HEK293 (cell line): ENCODE data around the gene RIPOR1.

Experiments used
- ATF2 ChIP-seq: fragments of 450-650 bp; formaldehyde crosslinking; IDR thresholded peaks from 2 replicates; pipeline ENCODE4 v1.5.1; 2016; ENCODE audit warnings: missing biosample characterization, missing genetic modification characterization, low read depth
- GLIS2 ChIP-seq: fragments of 450-650 bp; formaldehyde crosslinking; IDR thresholded peaks from 2 replicates; pipeline ENCODE4 v1.5.1; 2016; ENCODE audit warnings: missing biosample characterization, missing genetic modification characterization
- ZBTB49 ChIP-seq: fragments of 450-650 bp; formaldehyde crosslinking; IDR thresholded peaks from 2 replicates; pipeline ENCODE4 v1.5.1; 2016; ENCODE audit warnings: missing biosample characterization, missing genetic modification characterization, low read depth
- ZNF140 ChIP-seq: fragments of 450-650 bp; formaldehyde crosslinking; IDR thresholded peaks from 2 replicates; pipeline ENCODE4 v1.5.1; 2016; ENCODE audit warnings: missing biosample characterization, missing genetic modification characterization
- ZNF366 ChIP-seq: fragments of 450-650 bp; formaldehyde crosslinking; conservative IDR thresholded peaks from 2 replicates; pipeline ENCODE4 v1.5.1; 2016; ENCODE audit warnings: missing biosample characterization, missing genetic modification characterization
- ZNF580 ChIP-seq: fragments of 450-650 bp; formaldehyde crosslinking; IDR thresholded peaks from 2 replicates; pipeline ENCODE4 v1.5.1; 2016; ENCODE audit warnings: missing biosample characterization, missing genetic modification characterization
- ZNF626 ChIP-seq: fragments of 450-650 bp; sonication (Bioruptor Pico); formaldehyde crosslinking; IDR thresholded peaks from 2 replicates; pipeline ENCODE4 v1.5.1; 2018; ENCODE audit warnings: missing biosample characterization, missing genetic modification characterization, inconsistent platforms
- ZNF654 ChIP-seq: fragments of 450-650 bp; formaldehyde crosslinking; IDR thresholded peaks from 2 replicates; pipeline ENCODE4 v1.5.1; 2016; ENCODE audit warnings: low read depth, missing biosample characterization, missing genetic modification characterization
- ZNF664 ChIP-seq: fragments of 450-650 bp; formaldehyde crosslinking; IDR thresholded peaks from 2 replicates; pipeline ENCODE4 v1.5.1; 2016; ENCODE audit warnings: missing biosample characterization, missing genetic modification characterization
- ZNF670 ChIP-seq: fragments of 450-650 bp; formaldehyde crosslinking; IDR thresholded peaks from 2 replicates; pipeline ENCODE4 v1.5.1; 2016; ENCODE audit warnings: missing biosample characterization, missing genetic modification characterization, low read depth
- ZNF677 ChIP-seq: fragments of 450-650 bp; IDR thresholded peaks from 2 replicates; pipeline ENCODE4 v1.5.0; 2018; ENCODE audit warnings: missing biosample characterization, mild to moderate bottlenecking, missing genetic modification characterization, moderate library complexity
- ZSCAN18 ChIP-seq: fragments of 450-650 bp; formaldehyde crosslinking; IDR thresholded peaks from 2 replicates; pipeline ENCODE4 v1.5.1; 2016; ENCODE audit warnings: missing biosample characterization, missing genetic modification characterization
- ZSCAN23 ChIP-seq: fragments of 450-650 bp; formaldehyde crosslinking; IDR thresholded peaks from 2 replicates; pipeline ENCODE4 v1.5.1; 2016; ENCODE audit warnings: missing biosample characterization, missing genetic modification characterization
- TF ChIP-seq, protein P1 (sequence below): fragments of 450-650 bp; formaldehyde crosslinking; IDR thresholded peaks from 2 replicates; pipeline ENCODE4 v1.5.1; 2016; ENCODE audit warnings: missing biosample characterization, missing genetic modification characterization
- TF ChIP-seq, protein P2 (sequence below): fragments of 450-650 bp; formaldehyde crosslinking; IDR thresholded peaks from 2 replicates; pipeline ENCODE4 v1.5.1; 2016; ENCODE audit warnings: missing biosample characterization, missing genetic modification characterization
- TF ChIP-seq, protein P3 (sequence below): fragments of 450-650 bp; formaldehyde crosslinking; IDR thresholded peaks from 2 replicates; pipeline ENCODE4 v1.5.1; 2016; ENCODE audit warnings: missing biosample characterization, missing genetic modification characterization
- TF ChIP-seq, protein P4 (sequence below): fragments of 450-650 bp; formaldehyde crosslinking; IDR thresholded peaks from 2 replicates; pipeline ENCODE4 v1.5.1; 2017; ENCODE audit warnings: missing biosample characterization, missing genetic modification characterization
- TF ChIP-seq, protein P5 (sequence below): fragments of 450-650 bp; formaldehyde crosslinking; IDR thresholded peaks from 2 replicates; pipeline ENCODE4 v1.5.1; 2016; ENCODE audit warnings: missing biosample characterization, missing genetic modification characterization
- TF ChIP-seq, protein P6 (sequence below): fragments of 450-650 bp; formaldehyde crosslinking; IDR thresholded peaks from 2 replicates; pipeline ENCODE4 v1.5.1; 2017; ENCODE audit warnings: missing biosample characterization, mild to moderate bottlenecking, missing genetic modification characterization, moderate library complexity

Gene RIPOR1

DNA sequence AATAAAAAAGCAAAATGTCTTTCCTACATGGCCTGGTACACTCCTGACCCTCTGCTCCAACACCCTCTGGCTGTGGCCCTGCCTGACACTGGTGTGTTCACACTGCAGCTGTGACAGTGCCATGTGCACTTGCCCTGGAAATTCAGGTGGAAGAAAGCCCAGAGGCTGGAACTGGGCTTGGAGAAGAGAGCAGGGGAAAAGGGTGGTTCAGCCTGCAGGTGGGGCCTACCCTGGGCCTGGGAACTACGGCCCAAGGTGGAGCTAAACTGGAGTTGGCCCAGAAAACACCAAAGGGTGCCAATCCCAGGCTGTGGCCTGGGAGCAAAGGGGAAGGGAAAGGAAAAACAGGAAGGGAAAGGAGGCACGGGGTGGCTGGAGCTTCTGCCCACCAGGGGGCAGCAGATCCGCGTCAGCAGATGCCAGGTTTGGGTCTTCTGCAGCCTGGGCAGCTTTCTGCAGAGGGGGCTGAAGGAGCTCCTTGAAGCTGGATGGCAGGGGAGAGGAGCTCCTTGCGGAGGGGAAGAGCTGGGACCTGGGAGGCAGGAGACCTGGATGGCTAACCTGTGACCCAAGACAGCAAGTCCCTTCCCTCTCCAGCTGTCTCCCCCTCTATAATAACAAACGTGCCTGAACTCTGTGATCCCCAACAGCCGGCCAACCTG, 18.3 kb downstream of the RIPOR1 start (continued):
- TF ChIP-seq ZNF677 (tag by site-specific recombination), result no peak
- TF ChIP-seq, protein P1, sequence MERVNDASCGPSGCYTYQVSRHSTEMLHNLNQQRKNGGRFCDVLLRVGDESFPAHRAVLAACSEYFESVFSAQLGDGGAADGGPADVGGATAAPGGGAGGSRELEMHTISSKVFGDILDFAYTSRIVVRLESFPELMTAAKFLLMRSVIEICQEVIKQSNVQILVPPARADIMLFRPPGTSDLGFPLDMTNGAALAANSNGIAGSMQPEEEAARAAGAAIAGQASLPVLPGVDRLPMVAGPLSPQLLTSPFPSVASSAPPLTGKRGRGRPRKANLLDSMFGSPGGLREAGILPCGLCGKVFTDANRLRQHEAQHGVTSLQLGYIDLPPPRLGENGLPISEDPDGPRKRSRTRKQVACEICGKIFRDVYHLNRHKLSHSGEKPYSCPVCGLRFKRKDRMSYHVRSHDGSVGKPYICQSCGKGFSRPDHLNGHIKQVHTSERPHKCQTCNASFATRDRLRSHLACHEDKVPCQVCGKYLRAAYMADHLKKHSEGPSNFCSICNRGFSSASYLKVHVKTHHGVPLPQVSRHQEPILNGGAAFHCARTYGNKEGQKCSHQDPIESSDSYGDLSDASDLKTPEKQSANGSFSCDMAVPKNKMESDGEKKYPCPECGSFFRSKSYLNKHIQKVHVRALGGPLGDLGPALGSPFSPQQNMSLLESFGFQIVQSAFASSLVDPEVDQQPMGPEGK (tag by site-specific recombination), result peak; percentile 53; the same call in 1 of the 2 replicates
- TF ChIP-seq ZNF654, result peak; percentile 85
- TF ChIP-seq ZNF670 (tag by site-specific recombination), result no peak
- peak; percentile 39; the same call in 1 of the 2 replicates for TF ChIP-seq ZNF366 (tag by site-specific recombination)
- no peak for TF ChIP-seq ZNF580 (tag by site-specific recombination)
- no peak for TF ChIP-seq ZBTB49 (tag by site-specific recombination)
- no peak for TF ChIP-seq ATF2
- TF ChIP-seq, protein P2, sequence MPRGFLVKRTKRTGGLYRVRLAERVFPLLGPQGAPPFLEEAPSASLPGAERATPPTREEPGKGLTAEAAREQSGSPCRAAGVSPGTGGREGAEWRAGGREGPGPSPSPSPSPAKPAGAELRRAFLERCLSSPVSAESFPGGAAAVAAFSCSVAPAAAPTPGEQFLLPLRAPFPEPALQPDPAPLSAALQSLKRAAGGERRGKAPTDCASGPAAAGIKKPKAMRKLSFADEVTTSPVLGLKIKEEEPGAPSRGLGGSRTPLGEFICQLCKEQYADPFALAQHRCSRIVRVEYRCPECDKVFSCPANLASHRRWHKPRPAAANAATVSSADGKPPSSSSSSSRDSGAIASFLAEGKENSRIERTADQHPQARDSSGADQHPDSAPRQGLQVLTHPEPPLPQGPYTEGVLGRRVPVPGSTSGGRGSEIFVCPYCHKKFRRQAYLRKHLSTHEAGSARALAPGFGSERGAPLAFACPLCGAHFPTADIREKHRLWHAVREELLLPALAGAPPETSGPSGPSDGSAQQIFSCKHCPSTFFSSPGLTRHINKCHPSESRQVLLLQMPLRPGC (tag by site-specific recombination), result no peak
- no peak for TF ChIP-seq ZNF140 (tag by site-specific recombination)
- TF ChIP-seq ZSCAN18 (tag by site-specific recombination), result no peak
- TF ChIP-seq, protein P3, sequence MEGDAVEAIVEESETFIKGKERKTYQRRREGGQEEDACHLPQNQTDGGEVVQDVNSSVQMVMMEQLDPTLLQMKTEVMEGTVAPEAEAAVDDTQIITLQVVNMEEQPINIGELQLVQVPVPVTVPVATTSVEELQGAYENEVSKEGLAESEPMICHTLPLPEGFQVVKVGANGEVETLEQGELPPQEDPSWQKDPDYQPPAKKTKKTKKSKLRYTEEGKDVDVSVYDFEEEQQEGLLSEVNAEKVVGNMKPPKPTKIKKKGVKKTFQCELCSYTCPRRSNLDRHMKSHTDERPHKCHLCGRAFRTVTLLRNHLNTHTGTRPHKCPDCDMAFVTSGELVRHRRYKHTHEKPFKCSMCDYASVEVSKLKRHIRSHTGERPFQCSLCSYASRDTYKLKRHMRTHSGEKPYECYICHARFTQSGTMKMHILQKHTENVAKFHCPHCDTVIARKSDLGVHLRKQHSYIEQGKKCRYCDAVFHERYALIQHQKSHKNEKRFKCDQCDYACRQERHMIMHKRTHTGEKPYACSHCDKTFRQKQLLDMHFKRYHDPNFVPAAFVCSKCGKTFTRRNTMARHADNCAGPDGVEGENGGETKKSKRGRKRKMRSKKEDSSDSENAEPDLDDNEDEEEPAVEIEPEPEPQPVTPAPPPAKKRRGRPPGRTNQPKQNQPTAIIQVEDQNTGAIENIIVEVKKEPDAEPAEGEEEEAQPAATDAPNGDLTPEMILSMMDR (tag by site-specific recombination), result peak; percentile 98
- no peak for TF ChIP-seq ZSCAN23 (tag by site-specific recombination)
- TF ChIP-seq, protein P4, sequence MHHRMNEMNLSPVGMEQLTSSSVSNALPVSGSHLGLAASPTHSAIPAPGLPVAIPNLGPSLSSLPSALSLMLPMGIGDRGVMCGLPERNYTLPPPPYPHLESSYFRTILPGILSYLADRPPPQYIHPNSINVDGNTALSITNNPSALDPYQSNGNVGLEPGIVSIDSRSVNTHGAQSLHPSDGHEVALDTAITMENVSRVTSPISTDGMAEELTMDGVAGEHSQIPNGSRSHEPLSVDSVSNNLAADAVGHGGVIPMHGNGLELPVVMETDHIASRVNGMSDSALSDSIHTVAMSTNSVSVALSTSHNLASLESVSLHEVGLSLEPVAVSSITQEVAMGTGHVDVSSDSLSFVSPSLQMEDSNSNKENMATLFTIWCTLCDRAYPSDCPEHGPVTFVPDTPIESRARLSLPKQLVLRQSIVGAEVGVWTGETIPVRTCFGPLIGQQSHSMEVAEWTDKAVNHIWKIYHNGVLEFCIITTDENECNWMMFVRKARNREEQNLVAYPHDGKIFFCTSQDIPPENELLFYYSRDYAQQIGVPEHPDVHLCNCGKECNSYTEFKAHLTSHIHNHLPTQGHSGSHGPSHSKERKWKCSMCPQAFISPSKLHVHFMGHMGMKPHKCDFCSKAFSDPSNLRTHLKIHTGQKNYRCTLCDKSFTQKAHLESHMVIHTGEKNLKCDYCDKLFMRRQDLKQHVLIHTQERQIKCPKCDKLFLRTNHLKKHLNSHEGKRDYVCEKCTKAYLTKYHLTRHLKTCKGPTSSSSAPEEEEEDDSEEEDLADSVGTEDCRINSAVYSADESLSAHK, result no peak
- TF ChIP-seq, protein P5, sequence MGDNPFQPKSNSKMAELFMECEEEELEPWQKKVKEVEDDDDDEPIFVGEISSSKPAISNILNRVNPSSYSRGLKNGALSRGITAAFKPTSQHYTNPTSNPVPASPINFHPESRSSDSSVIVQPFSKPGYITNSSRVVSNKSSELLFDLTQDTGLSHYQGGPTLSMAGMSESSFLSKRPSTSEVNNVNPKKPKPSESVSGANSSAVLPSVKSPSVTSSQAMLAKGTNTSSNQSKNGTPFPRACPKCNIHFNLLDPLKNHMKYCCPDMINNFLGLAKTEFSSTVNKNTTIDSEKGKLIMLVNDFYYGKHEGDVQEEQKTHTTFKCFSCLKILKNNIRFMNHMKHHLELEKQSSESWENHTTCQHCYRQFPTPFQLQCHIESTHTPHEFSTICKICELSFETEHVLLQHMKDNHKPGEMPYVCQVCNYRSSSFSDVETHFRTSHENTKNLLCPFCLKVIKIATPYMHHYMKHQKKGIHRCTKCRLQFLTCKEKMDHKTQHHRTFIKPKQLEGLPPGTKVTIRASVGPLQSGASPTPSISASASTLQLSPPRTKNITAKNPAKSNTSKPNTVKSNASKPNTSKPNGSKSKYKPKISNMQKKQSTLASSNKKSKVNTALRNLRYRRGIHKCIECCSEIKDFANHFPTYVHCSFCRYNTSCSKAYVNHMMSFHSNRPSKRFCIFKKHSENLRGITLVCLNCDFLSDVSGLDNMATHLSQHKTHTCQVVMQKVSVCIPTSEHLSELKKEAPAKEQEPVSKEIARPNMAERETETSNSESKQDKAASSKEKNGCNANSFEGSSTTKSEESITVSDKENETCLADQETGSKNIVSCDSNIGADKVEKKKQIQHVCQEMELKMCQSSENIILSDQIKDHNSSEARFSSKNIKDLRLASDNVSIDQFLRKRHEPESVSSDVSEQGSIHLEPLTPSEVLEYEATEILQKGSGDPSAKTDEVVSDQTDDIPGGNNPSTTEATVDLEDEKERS (tag by site-specific recombination), result no peak
- no peak for TF ChIP-seq GLIS2 (tag by site-specific recombination)
- TF ChIP-seq ZNF626 (tag by site-specific recombination), result no peak
- TF ChIP-seq, protein P6, sequence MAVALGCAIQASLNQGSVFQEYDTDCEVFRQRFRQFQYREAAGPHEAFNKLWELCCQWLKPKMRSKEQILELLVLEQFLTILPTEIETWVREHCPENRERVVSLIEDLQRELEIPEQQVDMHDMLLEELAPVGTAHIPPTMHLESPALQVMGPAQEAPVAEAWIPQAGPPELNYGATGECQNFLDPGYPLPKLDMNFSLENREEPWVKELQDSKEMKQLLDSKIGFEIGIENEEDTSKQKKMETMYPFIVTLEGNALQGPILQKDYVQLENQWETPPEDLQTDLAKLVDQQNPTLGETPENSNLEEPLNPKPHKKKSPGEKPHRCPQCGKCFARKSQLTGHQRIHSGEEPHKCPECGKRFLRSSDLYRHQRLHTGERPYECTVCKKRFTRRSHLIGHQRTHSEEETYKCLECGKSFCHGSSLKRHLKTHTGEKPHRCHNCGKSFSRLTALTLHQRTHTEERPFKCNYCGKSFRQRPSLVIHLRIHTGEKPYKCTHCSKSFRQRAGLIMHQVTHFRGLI (tag by site-specific recombination), result no peak
- TF ChIP-seq ZNF664 (tag by site-specific recombination), result no peak
